ENCODE data around the gene B3GNT7. TPM values are rescaled to one million over a fixed set of nuclear protein-coding genes. Genes with fewer than 3 reads are reported as not detected.

Gene B3GNT7, protein sequence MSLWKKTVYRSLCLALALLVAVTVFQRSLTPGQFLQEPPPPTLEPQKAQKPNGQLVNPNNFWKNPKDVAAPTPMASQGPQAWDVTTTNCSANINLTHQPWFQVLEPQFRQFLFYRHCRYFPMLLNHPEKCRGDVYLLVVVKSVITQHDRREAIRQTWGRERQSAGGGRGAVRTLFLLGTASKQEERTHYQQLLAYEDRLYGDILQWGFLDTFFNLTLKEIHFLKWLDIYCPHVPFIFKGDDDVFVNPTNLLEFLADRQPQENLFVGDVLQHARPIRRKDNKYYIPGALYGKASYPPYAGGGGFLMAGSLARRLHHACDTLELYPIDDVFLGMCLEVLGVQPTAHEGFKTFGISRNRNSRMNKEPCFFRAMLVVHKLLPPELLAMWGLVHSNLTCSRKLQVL
- total RNA-seq (1 to 10 TPM; 2.9 to 5.0 (median 3.5) TPM), polyA plus RNA-seq (10 to 100 TPM; 11.6 to 40.9 (median 12.0) TPM)

DNA sequence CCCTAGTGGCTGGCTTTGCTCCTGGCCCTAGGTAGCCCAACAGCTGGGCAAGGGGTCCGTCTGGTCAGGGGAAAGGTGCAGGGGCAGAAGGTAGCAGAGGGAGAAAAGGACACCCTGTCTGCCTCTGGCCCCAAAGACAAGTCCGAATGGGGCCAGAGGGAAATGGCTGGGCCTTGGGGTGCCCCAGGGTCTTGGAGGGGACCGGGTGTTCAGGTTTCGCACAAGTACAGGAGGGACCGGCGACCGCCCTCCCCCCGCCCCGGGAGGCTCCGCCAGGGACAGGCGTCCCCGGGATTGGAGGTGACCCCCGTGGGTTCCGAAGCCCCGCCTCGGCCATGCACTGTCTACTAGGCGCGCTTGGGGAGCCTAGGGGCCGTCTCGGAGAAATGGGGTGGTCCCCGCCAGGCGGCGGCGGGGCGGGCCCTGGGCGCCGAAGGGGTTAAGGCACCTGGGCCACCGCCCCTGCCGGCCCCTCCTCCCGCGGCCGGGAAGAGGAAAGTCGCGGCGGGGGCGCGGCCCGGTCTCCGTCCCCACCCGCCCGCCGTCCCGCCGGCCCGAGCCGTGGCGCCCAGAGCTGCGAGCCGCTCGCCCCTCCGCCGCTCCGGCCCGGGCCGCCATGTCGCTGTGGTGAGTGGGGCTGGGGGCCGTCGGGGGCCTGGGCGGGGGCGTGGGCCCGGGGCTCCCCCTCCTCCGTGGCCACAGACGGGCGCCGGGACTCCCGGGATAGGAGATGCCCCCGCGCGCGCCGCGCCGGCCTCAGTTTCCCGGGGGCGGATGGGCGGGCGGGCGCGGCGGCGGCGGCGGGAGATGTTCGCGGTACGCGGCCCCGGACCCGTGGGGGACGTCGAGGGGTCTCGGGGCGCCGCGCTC lies at the start of gene B3GNT7:
B3GNT7 (plus strand) TSS at position 523 of the 870 bp plus-strand sequence; CDS start at position 617, 94 bp downstream.
- WGBS, 2 donors: 2 to 5% methylated on average over 95 of the region's 95 CpGs
- no peaks in the 10 kb centered on the region for H3K9me3 ChIP-seq
- peaks cover 0 to 33% (median 24%) of the 10 kb centered on the region in 4 donors for H3K4me1 ChIP-seq
- TF ChIP-seq, protein P1, sequence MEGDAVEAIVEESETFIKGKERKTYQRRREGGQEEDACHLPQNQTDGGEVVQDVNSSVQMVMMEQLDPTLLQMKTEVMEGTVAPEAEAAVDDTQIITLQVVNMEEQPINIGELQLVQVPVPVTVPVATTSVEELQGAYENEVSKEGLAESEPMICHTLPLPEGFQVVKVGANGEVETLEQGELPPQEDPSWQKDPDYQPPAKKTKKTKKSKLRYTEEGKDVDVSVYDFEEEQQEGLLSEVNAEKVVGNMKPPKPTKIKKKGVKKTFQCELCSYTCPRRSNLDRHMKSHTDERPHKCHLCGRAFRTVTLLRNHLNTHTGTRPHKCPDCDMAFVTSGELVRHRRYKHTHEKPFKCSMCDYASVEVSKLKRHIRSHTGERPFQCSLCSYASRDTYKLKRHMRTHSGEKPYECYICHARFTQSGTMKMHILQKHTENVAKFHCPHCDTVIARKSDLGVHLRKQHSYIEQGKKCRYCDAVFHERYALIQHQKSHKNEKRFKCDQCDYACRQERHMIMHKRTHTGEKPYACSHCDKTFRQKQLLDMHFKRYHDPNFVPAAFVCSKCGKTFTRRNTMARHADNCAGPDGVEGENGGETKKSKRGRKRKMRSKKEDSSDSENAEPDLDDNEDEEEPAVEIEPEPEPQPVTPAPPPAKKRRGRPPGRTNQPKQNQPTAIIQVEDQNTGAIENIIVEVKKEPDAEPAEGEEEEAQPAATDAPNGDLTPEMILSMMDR (IDR thresholded peaks at IDR 0.05): no peak
- no peak for TF ChIP-seq POLR2A (IDR thresholded peaks at IDR 0.05)
- no peak for TF ChIP-seq EP300 (IDR thresholded peaks at IDR 0.05)
- no peak for TF ChIP-seq POLR2AphosphoS5 (IDR thresholded peaks at IDR 0.05)
- H3K27ac ChIP-seq: peak within 1 kb of the TSS in 3 of 4 donors; percentile 40 to 68 (median 47)
- DNase-seq: no peak
- H3K36me3 ChIP-seq: no peaks in the 10 kb centered on the region
- intact Hi-C loops (cut with DNase I): no loop called here
- peaks cover 9 to 40% (median 29%) of the 10 kb centered on the region in 3 donors for H3K27me3 ChIP-seq
- H3K4me3 ChIP-seq: peak within 1 kb of the TSS; percentile 26 to 54 (median 51)

DNA sequence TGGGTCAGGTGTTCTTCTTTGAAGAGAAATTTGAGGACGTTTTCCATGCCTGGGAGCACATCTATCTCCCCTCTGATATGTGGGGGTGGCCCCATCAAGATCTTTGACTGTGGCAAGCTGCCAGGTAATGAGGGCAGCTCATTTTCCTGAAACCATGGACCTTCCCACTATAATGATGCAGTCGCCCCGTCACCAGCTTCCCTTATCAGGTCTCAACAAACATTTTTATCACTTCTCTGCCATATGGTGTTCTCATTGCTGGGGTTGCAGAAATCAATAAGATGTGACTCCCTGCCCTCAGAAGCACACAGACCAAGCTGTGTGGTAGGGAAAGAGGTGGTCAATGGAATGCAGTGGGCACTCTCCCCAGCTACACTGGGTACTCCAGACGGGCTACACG lies 48.4 kb upstream of the B3GNT7 start:
- Histone ChIP-seq H3K4me1 (peaks cover 0 to 20% (median 12%) of the 10 kb centered on the region in 4 donors), H3K36me3 (peaks cover 0 to 28% (median 0%) of the 10 kb centered on the region in 4 donors), H3K4me3 (no peak overlapping the region), H3K27me3 (no peaks in the 10 kb centered on the region), H3K27ac (no peak overlapping the region), H3K9me3 (no peaks in the 10 kb centered on the region)
- 44 to 83% methylated on average over 5 of the region's 5 CpGs for WGBS, 2 donors
- intact Hi-C loops (cut with DNase I): no loop called here
- DNase-seq: no peak
- TF ChIP-seq, protein P1 (IDR thresholded peaks at IDR 0.05): no peak
- TF ChIP-seq POLR2AphosphoS5 (IDR thresholded peaks at IDR 0.05) (no peak), EP300 (IDR thresholded peaks at IDR 0.05) (no peak), POLR2A (IDR thresholded peaks at IDR 0.05) (no peak)

DNA sequence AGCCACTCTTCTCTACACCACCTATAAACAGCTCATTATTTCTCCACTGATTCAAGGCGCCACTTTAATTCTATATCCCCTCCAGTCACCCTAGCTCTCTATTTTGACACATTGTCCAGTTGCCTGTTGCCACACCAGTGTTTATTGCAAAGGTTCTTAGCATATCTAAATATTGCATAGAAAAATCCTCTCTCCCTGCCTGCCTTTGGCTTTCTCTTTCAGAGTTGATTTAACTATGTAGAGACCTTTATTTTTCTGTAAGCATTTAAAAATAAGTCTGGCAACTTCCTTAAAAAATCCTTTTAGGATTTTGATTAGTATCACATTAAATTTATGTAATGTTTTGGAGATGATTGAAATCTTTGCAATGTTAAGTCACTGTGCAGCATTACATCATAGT lies 47.9 kb upstream of the B3GNT7 start:
- Histone ChIP-seq H3K27ac (peak overlapping the region in 1 of 4 donors; percentile 71), H3K4me1 (peaks cover 0 to 20% (median 12%) of the 10 kb centered on the region in 4 donors), H3K36me3 (peaks cover 0 to 28% (median 0%) of the 10 kb centered on the region in 4 donors), H3K9me3 (no peaks in the 10 kb centered on the region), H3K4me3 (no peak overlapping the region), H3K27me3 (no peaks in the 10 kb centered on the region)
- intact Hi-C loops (cut with DNase I): no loop called here
- WGBS, 2 donors: 93 to 98% methylated on average over 1 of the region's 1 CpG
- TF ChIP-seq POLR2A (IDR thresholded peaks at IDR 0.05) (no peak), POLR2AphosphoS5 (IDR thresholded peaks at IDR 0.05) (no peak), EP300 (IDR thresholded peaks at IDR 0.05) (no peak)
- TF ChIP-seq, protein P1 (IDR thresholded peaks at IDR 0.05): no peak
- no peak for DNase-seq

DNA sequence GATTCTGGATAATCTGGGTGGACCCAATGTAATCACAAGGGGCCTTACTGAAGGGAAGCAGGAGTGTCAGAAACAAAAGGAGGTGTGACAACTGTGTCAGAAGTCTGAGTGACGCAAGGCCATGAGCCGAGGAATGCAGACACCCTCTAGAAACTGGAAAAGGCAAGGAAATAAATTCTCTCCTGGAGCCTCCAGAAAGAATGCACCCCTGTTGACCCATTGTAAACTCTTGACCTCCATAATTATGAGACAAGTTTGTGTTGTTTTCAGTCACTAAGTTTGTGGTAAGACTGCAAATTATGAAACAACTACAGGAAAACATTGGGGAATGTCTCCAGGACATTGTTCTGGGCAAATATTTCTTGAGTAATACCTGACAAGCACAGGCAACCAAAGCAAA lies 47.3 kb upstream of the B3GNT7 start:
- Histone ChIP-seq H3K27ac (peak overlapping the region in 2 of 4 donors; percentile 61 to 71), H3K36me3 (peaks cover 0 to 28% (median 0%) of the 10 kb centered on the region in 4 donors), H3K9me3 (no peaks in the 10 kb centered on the region), H3K4me3 (no peak overlapping the region), H3K4me1 (peaks cover 0 to 20% (median 12%) of the 10 kb centered on the region in 4 donors), H3K27me3 (no peaks in the 10 kb centered on the region)
- WGBS, 2 donors: 86 to 87% methylated on average over 2 of the region's 2 CpGs
- TF ChIP-seq EP300 (IDR thresholded peaks at IDR 0.05) (no peak), POLR2AphosphoS5 (IDR thresholded peaks at IDR 0.05) (no peak), POLR2A (IDR thresholded peaks at IDR 0.05) (no peak)
- TF ChIP-seq, protein P1 (IDR thresholded peaks at IDR 0.05): no peak
- DNase-seq: no peak
- intact Hi-C loops (cut with DNase I): no loop called here
